Measurements from ENCODE around the gene SSR4. TPM values are rescaled to one million over a fixed set of nuclear protein-coding genes. Genes with fewer than 3 reads are reported as not detected.
A peak's percentile ranks its signal among the peaks of the same experiment; 100 is the strongest.
"Not testable (repeated sequence)": the region's sequence is repeated elsewhere in the genome, so short reads cannot be mapped to it uniquely, and the experiment has no call there.

Gene SSR4
- total RNA-seq (100 to 1,000 TPM; 120 to 128 TPM), polyA plus RNA-seq (100 to 1,000 TPM; 389 to 522 (median 451) TPM), total RNA-seq (72.2 to 143 (median 77.0) reads per million in 6 experiments)

GRCh38 chrX:153794018-153794896 is at the start of gene SSR4, which contains the start of gene IDH3G:
Gene SSR4, plus strand, starts transcription at chrX:153794668. Its CDS starts 20 bp downstream, at chrX:153794688.
Gene IDH3G, minus strand, starts transcription at chrX:153794375. Its CDS starts 49 bp downstream, at chrX:153794326.
- H3K27me3 Mint-ChIP-seq: no peaks in the 10 kb centered on the region
- H3K27ac Mint-ChIP-seq: peak within 1 kb of the TSS; percentile 82 to 96 (median 94)
- peak within 1 kb of the TSS; percentile 86 to 95 (median 92) for H3K4me3 Mint-ChIP-seq
- POLR2A ChIA-PET: interaction anchor here (0.7 to 3.0 kb wide), 10 partner anchors 12 to 753 kb away, joined by 3 to 39 read pairs (median 4); partner anchors contain the start of genes ARHGAP4, HCFC1, IKBKG and TMEM187
- H3K9me3 Mint-ChIP-seq: no peaks in the 10 kb centered on the region
- ATAC-seq (peak; percentile 91 to 92), DNase-seq (peak; percentile 87 to 97 (median 92))
- H3K4me1 Mint-ChIP-seq: peaks cover 7 to 41% (median 26%) of the 10 kb centered on the region in 4 donors
- peaks cover 0 to 16% (median 0%) of the 10 kb centered on the region in 3 donors for H3K36me3 Mint-ChIP-seq

GRCh38 chrX:153745067-153745433 is 49.4 kb upstream of the SSR4 start:
- DNase-seq, H3K9me3 Mint-ChIP-seq, H3K36me3 Mint-ChIP-seq, H3K27me3 Mint-ChIP-seq, ATAC-seq: not testable (repeated sequence)
- H3K4me1 Mint-ChIP-seq: peaks cover 0 to 24% (median 14%) of the 10 kb centered on the region in 4 donors
- peak overlapping the region in 6 of 10 donors; percentile 22 to 71 (median 64) for H3K4me3 Mint-ChIP-seq
- H3K27ac Mint-ChIP-seq: peak overlapping the region in 2 of 10 donors; percentile 21 to 43
- POLR2A ChIA-PET: interaction anchor here (1.0 kb wide), 1 partner anchor 179 kb away, joined by 3 read pairs; no protein-coding TSS in a partner anchor

GRCh38 chrX:153746359-153746758 is 48.1 kb upstream of the SSR4 start:
- Mint-ChIP-seq H3K4me1 (peaks cover 0 to 14% (median 6%) of the 10 kb centered on the region in 4 donors), H3K27me3 (peaks cover 0 to 8% (median 3%) of the 10 kb centered on the region in 5 donors), H3K27ac (no peak overlapping the region), H3K9me3 (no peaks in the 10 kb centered on the region), H3K4me3 (no peak overlapping the region), H3K36me3 (no peaks in the 10 kb centered on the region)
- POLR2A ChIA-PET: no interaction called here
- DNase-seq (no peak), ATAC-seq (no peak)

GRCh38 chrX:153746991-153747390 is 47.5 kb upstream of the SSR4 start:
- H3K27ac Mint-ChIP-seq, H3K9me3 Mint-ChIP-seq, H3K27me3 Mint-ChIP-seq, ATAC-seq, H3K36me3 Mint-ChIP-seq, DNase-seq, H3K4me3 Mint-ChIP-seq, POLR2A ChIA-PET: not testable (repeated sequence)
- peaks cover 0 to 11% (median 6%) of the 10 kb centered on the region in 4 donors for H3K4me1 Mint-ChIP-seq

- POLR2A ChIA-PET, DNase-seq: not testable (repeated sequence)
Measured at GRCh38 chrX:153749017-153749416, 45.5 kb upstream of the SSR4 start.

GRCh38 chrX:153750127-153750774 is 44.2 kb upstream of the SSR4 start:
- DNase-seq (no peak), ATAC-seq (no peak)
- POLR2A ChIA-PET: no interaction called here
- H3K27me3 Mint-ChIP-seq: peaks cover 0 to 8% (median 3%) of the 10 kb centered on the region in 5 donors
- no peak overlapping the region for H3K4me3 Mint-ChIP-seq
- no peaks in the 10 kb centered on the region for H3K9me3 Mint-ChIP-seq
- H3K36me3 Mint-ChIP-seq: no peaks in the 10 kb centered on the region
- no peak overlapping the region for H3K27ac Mint-ChIP-seq
- peaks cover 0 to 2% (median under 1%) of the 10 kb centered on the region in 4 donors for H3K4me1 Mint-ChIP-seq

More at GRCh38 chrX:153749017-153749416, 45.5 kb upstream of the SSR4 start:
- not testable (repeated sequence) for H3K4me3 Mint-ChIP-seq, H3K27ac Mint-ChIP-seq, H3K9me3 Mint-ChIP-seq, ATAC-seq, H3K27me3 Mint-ChIP-seq, H3K36me3 Mint-ChIP-seq
- peaks cover 0 to 11% (median 5%) of the 10 kb centered on the region in 4 donors for H3K4me1 Mint-ChIP-seq

GRCh38 chrX:153755136-153755535 is 39.3 kb upstream of the SSR4 start:
- H3K9me3 Mint-ChIP-seq: no peaks in the 10 kb centered on the region
- POLR2A ChIA-PET: interaction anchor here (0.7 to 1.1 kb wide), 2 partner anchors 17 to 193 kb away, joined by 4 to 7 read pairs; no protein-coding TSS in a partner anchor
- H3K27ac Mint-ChIP-seq: no peak overlapping the region
- no peaks in the 10 kb centered on the region for H3K27me3 Mint-ChIP-seq
- H3K4me3 Mint-ChIP-seq: no peak overlapping the region
- ATAC-seq: no peak
- H3K36me3 Mint-ChIP-seq: no peaks in the 10 kb centered on the region
- DNase-seq: no peak
- peaks cover 0 to 5% (median 0%) of the 10 kb centered on the region in 4 donors for H3K4me1 Mint-ChIP-seq

GRCh38 chrX:153761863-153762262 is 32.6 kb upstream of the SSR4 start:
- ATAC-seq (no peak), DNase-seq (no peak)
- Mint-ChIP-seq H3K27ac (no peak overlapping the region), H3K4me1 (peaks cover 5 to 15% (median 15%) of the 10 kb centered on the region in 4 donors), H3K9me3 (no peaks in the 10 kb centered on the region), H3K36me3 (no peaks in the 10 kb centered on the region), H3K27me3 (no peaks in the 10 kb centered on the region), H3K4me3 (no peak overlapping the region)
- POLR2A ChIA-PET: no interaction called here

GRCh38 chrX:153762626-153763173 is 31.8 kb upstream of the SSR4 start:
- POLR2A ChIA-PET: no interaction called here
- no peak for DNase-seq

GRCh38 chrX:153763298-153763932 is 31.1 kb upstream of the SSR4 start:
- H3K4me1 Mint-ChIP-seq: peaks cover 8 to 22% (median 19%) of the 10 kb centered on the region in 4 donors
- H3K36me3 Mint-ChIP-seq: no peaks in the 10 kb centered on the region
- peak overlapping the region in 1 of 10 donors; percentile 58 for H3K4me3 Mint-ChIP-seq
- no peaks in the 10 kb centered on the region for H3K9me3 Mint-ChIP-seq
- POLR2A ChIA-PET: no interaction called here
- no peak overlapping the region for H3K27ac Mint-ChIP-seq
- ATAC-seq: no peak
- no peaks in the 10 kb centered on the region for H3K27me3 Mint-ChIP-seq
- DNase-seq: no peak

More at GRCh38 chrX:153762626-153763173, 31.8 kb upstream of the SSR4 start:
- ATAC-seq: no peak
- no peaks in the 10 kb centered on the region for H3K27me3 Mint-ChIP-seq
- H3K36me3 Mint-ChIP-seq: no peaks in the 10 kb centered on the region
- H3K4me3 Mint-ChIP-seq: no peak overlapping the region
- peaks cover 5 to 15% (median 15%) of the 10 kb centered on the region in 4 donors for H3K4me1 Mint-ChIP-seq
- no peaks in the 10 kb centered on the region for H3K9me3 Mint-ChIP-seq
- no peak overlapping the region for H3K27ac Mint-ChIP-seq

GRCh38 chrX:153763989-153764755 is 30.3 kb upstream of the SSR4 start, which contains the start of gene PLXNB3:
Gene PLXNB3, plus strand, starts transcription at chrX:153764249. Its CDS starts 1,287 bp downstream, at chrX:153765536.
- POLR2A ChIA-PET: interaction anchor here (0.8 kb wide), 1 partner anchor 161 kb away, joined by 3 read pairs; no protein-coding TSS in a partner anchor
- H3K4me1 Mint-ChIP-seq: peaks cover 8 to 22% (median 17%) of the 10 kb centered on the region in 4 donors
- H3K4me3 Mint-ChIP-seq: peak within 1 kb of the TSS in 1 of 10 donors; percentile 58
- H3K27ac Mint-ChIP-seq: peak within 1 kb of the TSS in 2 of 10 donors; percentile 8 to 74
- peak; percentile 87 to 90 for ATAC-seq
- H3K36me3 Mint-ChIP-seq: no peaks in the 10 kb centered on the region
- H3K9me3 Mint-ChIP-seq: no peaks in the 10 kb centered on the region
- DNase-seq: peak; percentile 54 to 84 (median 70)
- H3K27me3 Mint-ChIP-seq: no peaks in the 10 kb centered on the region

Measured in naive thymus-derived CD8-positive, alpha-beta T cell (primary cell).